HG02973 (cell line): ENCODE results near the gene SDCCAG8.

ENCODE experiments used
- ATAC-seq: cut with Tn5 transposase; IDR thresholded peaks from one replicate; pipeline ENCODE4 v1.9.1; 2021; ENCODE audit warnings: moderate library complexity; ENCODE audit not compliant: unreplicated experiment

Gene SDCCAG8

GRCh38 chr1:243477731-243478290 lies 222.0 kb downstream of the SDCCAG8 start:
- ATAC-seq = no peak

- no peak for ATAC-seq
Observed at GRCh38 chr1:243481101-243481500, 225.3 kb downstream of the SDCCAG8 start.

DNA sequence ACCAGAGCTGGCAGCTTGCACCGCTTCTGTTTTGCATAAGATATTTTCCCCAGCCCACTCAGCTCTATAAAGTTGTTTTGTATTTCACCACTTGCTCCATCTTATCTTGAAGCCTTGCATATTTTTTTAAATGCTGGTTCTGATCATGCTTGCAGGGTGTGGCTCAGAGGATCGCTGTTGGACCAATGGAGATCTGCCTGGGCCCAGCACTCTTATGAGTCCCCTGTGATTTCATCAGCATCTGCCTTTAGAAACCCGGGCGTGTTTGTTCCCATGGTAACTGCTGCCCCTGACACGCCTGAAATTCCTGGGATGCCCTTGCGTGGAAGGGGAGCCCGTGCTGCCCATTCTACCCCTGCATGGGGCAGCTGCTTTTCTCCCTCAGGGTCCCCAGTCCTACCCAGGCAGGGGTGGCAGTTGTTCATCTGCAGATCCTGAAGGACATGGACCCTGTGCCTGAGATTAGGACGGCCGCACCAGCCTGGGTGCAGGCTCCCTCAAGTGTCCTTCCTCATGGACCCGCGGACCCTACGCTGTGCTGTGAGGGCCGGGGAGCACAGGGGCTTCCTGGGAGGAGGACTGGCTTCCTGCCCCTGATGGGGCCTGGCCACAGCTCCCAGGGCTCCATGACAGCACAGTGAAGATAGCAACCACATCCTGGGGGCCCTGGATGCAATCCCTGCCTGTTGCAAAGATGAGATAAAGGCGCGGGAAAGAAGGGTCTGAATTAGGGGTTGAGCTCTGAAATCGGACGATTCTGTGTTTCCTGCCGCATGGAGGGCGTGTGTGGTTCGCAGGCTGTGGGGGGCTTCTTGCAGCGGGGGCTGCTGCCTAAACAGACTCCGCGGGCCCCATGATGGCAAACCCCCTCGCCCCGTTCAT lies 226.5 kb downstream of the SDCCAG8 start:
- no peak for ATAC-seq

DNA sequence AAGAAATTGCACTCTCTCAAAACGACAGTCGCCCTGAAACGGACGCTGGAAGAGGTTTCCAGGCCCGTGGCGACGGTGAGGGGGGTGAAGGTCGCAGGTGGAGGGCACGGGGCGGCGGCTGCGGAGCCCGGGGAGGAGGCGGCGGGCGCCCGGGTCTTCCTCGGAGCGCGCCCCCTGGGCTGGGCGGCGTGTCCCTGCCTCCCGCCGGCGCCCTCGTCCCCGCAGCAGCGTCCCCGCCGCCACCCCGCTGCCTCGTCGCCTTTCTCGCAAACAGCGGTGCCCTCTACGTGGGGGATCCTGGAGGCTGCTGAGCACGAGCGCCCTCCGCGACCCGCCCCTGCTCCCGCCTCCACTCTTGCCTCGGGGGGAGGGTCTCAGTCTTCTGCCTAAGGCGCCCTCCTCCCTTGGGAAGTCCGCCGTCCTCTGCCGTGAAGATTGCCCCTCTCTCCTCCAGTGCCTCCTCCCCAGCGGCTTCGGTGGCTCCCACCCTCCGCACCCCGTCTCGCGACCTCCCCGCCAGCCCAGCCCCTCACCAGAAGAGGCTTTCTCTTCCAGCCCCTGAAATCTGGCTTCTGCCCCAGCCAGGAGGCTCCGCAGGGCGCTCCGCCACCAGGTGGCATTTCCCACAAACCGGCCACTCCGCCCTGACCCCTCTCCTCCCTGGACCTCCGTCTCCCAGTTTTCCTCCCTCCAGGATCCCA lies 227.4 kb downstream of the SDCCAG8 start:
- ATAC-seq = no peak

DNA sequence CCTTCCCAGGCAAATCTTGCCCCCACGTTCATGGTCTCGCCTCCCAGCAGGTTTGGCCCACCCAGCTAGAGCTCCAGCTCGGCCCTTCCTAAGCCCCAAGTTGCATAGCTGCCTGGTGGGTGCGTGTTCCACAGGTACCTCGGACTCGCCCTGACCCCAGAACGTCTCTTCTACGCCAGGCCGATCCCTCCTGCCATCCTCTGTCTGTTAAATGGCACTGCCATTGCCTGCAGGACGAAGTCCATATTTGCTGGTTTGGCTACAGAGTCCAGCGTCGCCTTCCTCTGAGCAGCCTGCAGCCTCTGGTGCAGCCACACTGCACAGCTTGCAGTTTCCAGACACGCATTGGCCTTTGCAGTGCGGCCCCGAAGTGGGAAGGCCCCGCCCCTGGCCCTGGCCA lies 228.1 kb downstream of the SDCCAG8 start:
- no peak for ATAC-seq

DNA sequence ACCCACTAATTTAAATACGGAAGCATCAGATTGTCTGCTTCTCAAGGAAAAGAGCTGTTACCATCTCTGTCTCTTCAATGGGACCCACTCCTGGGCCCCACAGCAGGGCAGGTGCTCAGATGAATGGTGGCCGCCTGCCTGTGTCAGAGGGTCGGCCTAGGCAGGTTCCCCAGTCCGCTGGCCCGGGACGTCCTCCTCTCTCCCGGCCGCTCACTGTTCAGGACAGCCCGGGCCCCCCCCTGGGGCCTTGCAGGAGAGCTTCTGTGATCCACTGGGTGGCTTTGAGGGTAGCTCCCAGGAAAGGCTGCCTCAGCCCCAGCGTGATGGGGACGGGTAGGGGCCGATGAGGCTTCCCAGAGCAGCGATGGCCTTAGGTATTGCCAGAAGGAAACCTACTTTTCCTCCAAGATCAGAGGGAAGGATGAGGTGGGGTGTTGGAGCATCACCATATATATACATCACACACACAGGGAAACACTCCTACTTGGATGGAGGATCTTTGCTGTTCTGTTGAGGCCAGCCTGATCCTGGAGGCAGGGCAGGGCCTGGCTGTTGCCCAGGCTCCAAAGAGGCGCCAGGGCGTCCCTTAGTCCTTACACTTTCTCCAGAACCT lies 231.3 kb downstream of the SDCCAG8 start:
- ATAC-seq = no peak

GRCh38 chr1:243487649-243488227 lies 231.9 kb downstream of the SDCCAG8 start:
- no peak for ATAC-seq

- ATAC-seq = no peak
Observed at GRCh38 chr1:243488459-243489157, 232.8 kb downstream of the SDCCAG8 start.

DNA sequence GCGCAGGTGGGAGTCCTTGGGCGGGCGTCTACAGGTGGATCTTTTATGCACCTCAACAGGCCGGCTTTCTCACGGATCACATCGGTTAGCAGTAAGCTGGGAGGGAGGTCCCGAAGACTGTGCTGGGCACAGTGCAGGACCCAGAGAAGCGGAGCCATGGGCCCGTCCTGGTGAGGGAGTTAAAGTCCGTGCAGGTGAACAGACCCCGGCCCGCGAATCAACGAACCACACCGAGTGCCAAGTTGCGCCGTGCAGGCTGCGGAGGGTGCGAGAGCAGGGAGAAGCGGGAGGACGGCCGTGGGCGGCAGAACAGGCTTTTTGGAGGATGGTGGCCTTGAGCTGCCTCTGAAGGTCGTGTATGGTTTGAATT lies 233.3 kb downstream of the SDCCAG8 start:
- ATAC-seq = no peak

DNA sequence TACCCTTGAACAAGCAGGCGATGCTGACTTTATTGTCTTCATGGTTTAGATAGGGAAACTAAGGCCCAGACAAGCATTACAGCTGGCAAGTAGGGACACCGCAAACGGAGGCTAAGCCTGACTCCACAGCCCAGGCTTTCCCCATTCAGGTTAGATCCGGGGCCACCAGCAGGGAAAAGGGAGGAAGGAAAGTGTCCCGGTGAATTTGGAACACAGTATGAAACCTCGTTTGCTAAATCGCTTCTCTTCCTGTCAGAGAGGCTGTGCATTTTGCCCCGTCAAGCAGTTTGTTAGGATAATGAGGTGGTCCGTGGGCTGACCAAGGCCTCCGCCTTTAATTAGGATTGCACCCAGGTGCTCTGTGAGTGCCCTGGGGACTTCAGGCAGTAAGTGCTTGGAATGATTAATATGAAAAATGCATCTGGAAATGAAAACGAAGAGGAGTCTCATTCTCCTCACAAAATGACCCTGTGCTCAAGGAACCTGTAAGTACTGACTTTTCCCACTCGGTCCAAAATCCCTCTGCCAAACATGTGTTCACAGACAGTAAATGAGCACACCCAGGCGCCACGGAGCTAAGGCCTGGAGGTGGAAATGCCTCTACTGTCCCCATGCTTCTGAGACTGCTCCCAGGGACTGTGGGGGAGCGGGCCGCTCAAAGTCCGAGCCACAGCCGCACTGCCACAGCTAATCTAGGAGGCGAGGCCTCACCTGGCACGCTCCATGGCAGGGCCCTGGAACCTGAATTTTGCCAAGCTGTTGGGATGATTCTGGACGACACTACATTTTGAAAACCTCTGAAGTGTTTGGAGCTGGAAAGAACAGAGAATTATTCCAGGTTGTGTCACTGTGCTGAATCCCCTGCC lies 234.1 kb downstream of the SDCCAG8 start:
- no peak for ATAC-seq

- no peak for ATAC-seq
Observed at GRCh38 chr1:243490748-243491686, 235.2 kb downstream of the SDCCAG8 start.

GRCh38 chr1:243493156-243494129 lies 237.6 kb downstream of the SDCCAG8 start:
- ATAC-seq = no peak

DNA sequence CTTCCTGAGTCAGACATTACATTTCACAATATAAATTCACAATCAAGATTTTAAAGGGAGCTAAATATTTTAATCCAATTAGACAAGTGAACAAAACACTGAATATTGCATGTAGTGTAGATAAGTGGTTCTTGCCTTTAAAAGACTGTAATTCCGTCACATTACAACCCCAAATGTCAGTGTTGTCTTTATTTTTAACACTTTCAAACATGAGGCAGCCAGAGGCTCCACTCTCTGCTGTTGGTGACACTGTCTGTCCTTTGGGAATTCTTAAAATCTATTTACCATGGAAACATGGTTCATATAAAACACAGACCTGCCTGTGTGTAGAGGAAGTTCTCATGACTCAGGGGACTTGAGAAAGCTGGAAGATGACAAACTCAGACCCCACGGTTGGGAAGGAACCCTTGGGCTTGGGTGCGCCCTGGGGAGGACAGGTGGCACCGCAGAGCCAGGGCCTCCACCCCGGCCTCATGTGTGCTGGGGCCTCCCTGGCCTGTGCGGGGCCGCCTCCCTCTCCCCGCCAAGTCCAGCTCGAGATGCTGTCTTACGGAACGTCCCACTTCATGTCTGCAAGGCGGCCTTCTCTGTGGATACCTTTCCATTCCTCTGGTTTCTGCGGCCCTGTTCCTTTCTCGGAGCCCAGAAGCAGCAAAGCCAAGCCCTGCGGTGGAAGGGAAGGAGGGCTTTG lies 239.0 kb downstream of the SDCCAG8 start:
- ATAC-seq = no peak

- ATAC-seq = no peak
Observed at GRCh38 chr1:243495442-243496186, 239.8 kb downstream of the SDCCAG8 start.

DNA sequence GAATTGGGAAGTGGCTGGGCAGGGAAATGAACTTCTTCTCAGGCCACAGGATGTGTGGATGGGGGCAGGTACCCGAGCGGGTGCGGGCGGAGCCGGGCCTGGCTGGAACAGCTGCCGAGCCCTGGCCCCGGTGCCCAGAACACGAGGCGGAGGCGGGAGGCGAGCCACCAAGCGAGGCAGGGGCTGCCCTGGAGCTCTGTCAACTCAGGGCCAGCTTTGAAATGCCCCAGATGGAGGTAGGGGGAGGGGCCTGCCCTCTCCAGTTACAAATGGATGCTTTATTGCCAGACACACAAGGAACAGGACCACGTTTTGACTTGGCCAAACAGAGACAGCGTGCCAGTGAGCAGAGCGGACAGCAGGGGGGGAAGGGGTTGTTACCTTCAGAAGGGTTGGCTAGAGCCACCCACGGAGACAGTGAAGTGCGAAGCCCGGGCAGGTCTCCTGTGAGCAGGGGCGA lies 240.4 kb downstream of the SDCCAG8 start:
- ATAC-seq = no peak

DNA sequence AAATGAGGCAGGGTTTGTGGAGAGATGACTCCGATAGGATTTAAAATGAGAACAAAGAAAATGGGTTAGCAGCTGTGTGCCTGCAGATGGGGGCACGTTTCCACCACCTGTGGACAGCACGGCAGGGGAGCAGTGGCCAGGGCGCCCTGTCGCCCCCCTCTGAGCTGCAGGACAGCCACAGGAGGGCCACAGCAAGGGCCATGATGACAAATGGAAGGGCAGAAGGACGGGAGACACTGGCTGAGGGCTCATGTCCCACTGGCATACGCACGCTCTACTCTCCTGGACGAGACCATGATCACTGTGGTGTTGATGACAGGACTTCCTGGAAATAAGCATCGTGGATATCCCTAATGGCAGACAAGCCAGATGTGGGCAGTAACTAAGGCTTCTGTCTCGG lies 241.0 kb downstream of the SDCCAG8 start:
- no peak for ATAC-seq
